GM18505 (cell line): ENCODE measurements around the gene SCD5.

ENCODE experiments used
- ATAC-seq: cut with Tn5 transposase; IDR thresholded peaks from one replicate; pipeline ENCODE4 v1.9.1; 2021; ENCODE audit not compliant: unreplicated experiment
- POLR2A ChIP-seq: IDR thresholded peaks from 4 replicates; pipeline ENCODE4 v1.6.1; 2011; ENCODE audit warnings: borderline replicate concordance; ENCODE audit not compliant: insufficient read depth, insufficient read length; ENCODE audit errors: extremely low read depth

SCD5 gene

GRCh38 chr4:82711158-82711785 lies 87.3 kb downstream of the SCD5 start:
- no peak for TF ChIP-seq POLR2A
- no peak for ATAC-seq

- TF ChIP-seq POLR2A: no peak
- ATAC-seq: no peak
Measured at GRCh38 chr4:82710197-82710929, 88.2 kb downstream of the SCD5 start.

GRCh38 chr4:82708982-82709381 lies 89.6 kb downstream of the SCD5 start:
- no peak for TF ChIP-seq POLR2A
- no peak for ATAC-seq

GRCh38 chr4:82706349-82707000 lies 92.1 kb downstream of the SCD5 start:
- ATAC-seq: no peak
- TF ChIP-seq POLR2A: no peak

GRCh38 chr4:82705928-82706300 lies 92.7 kb downstream of the SCD5 start:
- ATAC-seq: no peak
- no peak for TF ChIP-seq POLR2A

- no peak for TF ChIP-seq POLR2A
- ATAC-seq: no peak
Measured at GRCh38 chr4:82705169-82705927, 93.2 kb downstream of the SCD5 start.

- no peak for ATAC-seq
- TF ChIP-seq POLR2A: no peak
Measured at GRCh38 chr4:82704156-82704555, 94.4 kb downstream of the SCD5 start.

GRCh38 chr4:82698412-82698811 lies 100.2 kb downstream of the SCD5 start:
- no peak for TF ChIP-seq POLR2A
- ATAC-seq: no peak

- no peak for ATAC-seq
- no peak for TF ChIP-seq POLR2A
Measured at GRCh38 chr4:82697561-82697960, 101.0 kb downstream of the SCD5 start.

- no peak for ATAC-seq
- no peak for TF ChIP-seq POLR2A
Measured at GRCh38 chr4:82696117-82696860, 102.3 kb downstream of the SCD5 start.

- no peak for ATAC-seq
- TF ChIP-seq POLR2A: no peak
Measured at GRCh38 chr4:82694892-82695291, 103.7 kb downstream of the SCD5 start.

- no peak for ATAC-seq
- no peak for TF ChIP-seq POLR2A
Measured at GRCh38 chr4:82694046-82694445, 104.5 kb downstream of the SCD5 start.
